ENCODE measurements around the gene ALG12.

DNA sequence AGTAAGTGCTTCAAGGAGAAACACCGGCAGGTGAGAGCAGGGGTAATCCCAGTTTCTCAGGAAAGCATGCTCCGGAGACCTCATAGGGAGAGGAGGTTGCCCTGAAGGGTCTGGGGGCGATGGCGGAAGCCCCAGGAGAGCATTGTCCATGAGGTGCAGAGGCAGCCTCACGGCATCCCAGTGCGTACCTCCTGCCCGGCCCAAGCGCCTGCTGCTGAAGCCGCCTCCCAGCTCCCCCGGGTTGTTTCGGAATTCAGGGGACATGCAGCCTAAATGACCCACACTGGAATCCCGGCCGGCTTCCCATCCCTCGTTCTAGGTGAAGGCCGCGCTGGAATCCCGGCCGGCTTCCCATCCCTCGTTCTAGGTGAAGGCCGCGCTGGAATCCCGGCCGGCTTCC lies 61.9 kb downstream of the ALG12 start:
- TF ChIP-seq, protein P1, sequence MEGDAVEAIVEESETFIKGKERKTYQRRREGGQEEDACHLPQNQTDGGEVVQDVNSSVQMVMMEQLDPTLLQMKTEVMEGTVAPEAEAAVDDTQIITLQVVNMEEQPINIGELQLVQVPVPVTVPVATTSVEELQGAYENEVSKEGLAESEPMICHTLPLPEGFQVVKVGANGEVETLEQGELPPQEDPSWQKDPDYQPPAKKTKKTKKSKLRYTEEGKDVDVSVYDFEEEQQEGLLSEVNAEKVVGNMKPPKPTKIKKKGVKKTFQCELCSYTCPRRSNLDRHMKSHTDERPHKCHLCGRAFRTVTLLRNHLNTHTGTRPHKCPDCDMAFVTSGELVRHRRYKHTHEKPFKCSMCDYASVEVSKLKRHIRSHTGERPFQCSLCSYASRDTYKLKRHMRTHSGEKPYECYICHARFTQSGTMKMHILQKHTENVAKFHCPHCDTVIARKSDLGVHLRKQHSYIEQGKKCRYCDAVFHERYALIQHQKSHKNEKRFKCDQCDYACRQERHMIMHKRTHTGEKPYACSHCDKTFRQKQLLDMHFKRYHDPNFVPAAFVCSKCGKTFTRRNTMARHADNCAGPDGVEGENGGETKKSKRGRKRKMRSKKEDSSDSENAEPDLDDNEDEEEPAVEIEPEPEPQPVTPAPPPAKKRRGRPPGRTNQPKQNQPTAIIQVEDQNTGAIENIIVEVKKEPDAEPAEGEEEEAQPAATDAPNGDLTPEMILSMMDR (IDR thresholded peaks at IDR 0.05; ENCODE audit: low read length) = no peak
- TF ChIP-seq EZH2 (optimal IDR thresholded peaks at IDR 0.05; ENCODE audit: low read depth, low read length) = no peak
